OCI-LY1 (cell line): ENCODE measurements around the gene NCF4.

ENCODE experiments used
- H2AFZ ChIP-seq: fragments of 200-600 bp; sonication (generic), shearing (Covaris generic); 2 replicates; pipeline ENCODE4 v1.6.0; 2014; ENCODE audit warnings: antibody characterized with exemption, mild to moderate bottlenecking, low read length
- H3F3A ChIP-seq: fragments of 200-600 bp; sonication (generic), shearing (Covaris generic); 2 replicates; pipeline ENCODE4 v1.6.0; 2014; ENCODE audit warnings: mild to moderate bottlenecking, antibody characterized with exemption, low read length, moderate library complexity; ENCODE audit not compliant: insufficient read depth
- H3K27ac ChIP-seq: fragments of 200-600 bp; sonication (generic); 2 replicates; pipeline ENCODE4 v1.5.1; 2014; ENCODE audit warnings: low read length, mixed run types, mild to moderate bottlenecking, low read depth; ENCODE audit not compliant: poor library complexity, severe bottlenecking
- H3K27me3 ChIP-seq: fragments of 200-600 bp; sonication (generic); 2 replicates; pipeline ENCODE4 v1.6.0; 2014; ENCODE audit warnings: antibody characterized with exemption, mild to moderate bottlenecking, low read length, moderate library complexity; ENCODE audit not compliant: insufficient read depth
- H3K36me3 ChIP-seq: fragments of 200-600 bp; sonication (generic); 2 replicates; pipeline ENCODE4 v1.6.1; 2014; ENCODE audit warnings: mild to moderate bottlenecking, antibody characterized with exemption, low read length, moderate library complexity, mixed read lengths; ENCODE audit not compliant: insufficient read depth
- H3K4me1 ChIP-seq: fragments of 200-600 bp; sonication (generic); 2 replicates; pipeline ENCODE4 v1.5.1; 2014; ENCODE audit warnings: mild to moderate bottlenecking, low read length, moderate library complexity; ENCODE audit not compliant: insufficient read depth, severe bottlenecking
- H3K4me2 ChIP-seq: fragments of 200-600 bp; sonication (generic), shearing (Covaris generic); 2 replicates; pipeline ENCODE4 v1.6.1; 2014; ENCODE audit warnings: low read length
- H3K4me3 ChIP-seq: fragments of 200-600 bp; sonication (generic); 2 replicates; pipeline ENCODE4 v1.5.1; 2014; ENCODE audit warnings: low read length, low read depth, mild to moderate bottlenecking, mixed read lengths; ENCODE audit not compliant: poor library complexity, severe bottlenecking
- H3K79me2 ChIP-seq: fragments of 200-600 bp; shearing (Covaris generic); 2 replicates; pipeline ENCODE4 v1.6.1; 2016; ENCODE audit warnings: mixed run types, low read length, mixed read lengths; ENCODE audit not compliant: insufficient read depth
- H3K9ac ChIP-seq: fragments of 200-600 bp; sonication (generic), shearing (Covaris generic); 2 replicates; pipeline ENCODE4 v1.6.1; 2014; ENCODE audit warnings: mild to moderate bottlenecking, low read length, mixed read lengths
- H3K9me2 ChIP-seq: fragments of 200-600 bp; sonication (generic), shearing (Covaris generic); 2 replicates; pipeline ENCODE4 v1.6.1; 2014; ENCODE audit warnings: low read depth, mild to moderate bottlenecking, low read length, mixed read lengths
- H3K9me3 ChIP-seq: fragments of 200-600 bp; shearing (Covaris generic); 2 replicates; pipeline ENCODE4 v1.6.1; 2014; ENCODE audit warnings: low read length, mixed read lengths
- H4K20me1 ChIP-seq: fragments of 200-600 bp; sonication (generic), shearing (Covaris generic); 2 replicates; pipeline ENCODE4 v1.6.0; 2016; ENCODE audit warnings: mild to moderate bottlenecking, low read length; ENCODE audit not compliant: insufficient read depth
- EZH2 ChIP-seq: fragments of 200-600 bp; sonication (generic), shearing (Covaris generic); IDR thresholded peaks from 2 replicates; pipeline ENCODE4 v1.8.0; 2017; ENCODE audit warnings: borderline replicate concordance, mixed run types, mild to moderate bottlenecking, antibody characterized with exemption, low read length, moderate library complexity, mixed read lengths
- TF ChIP-seq, protein P1 (sequence below): fragments of 200-600 bp; sonication (generic), shearing (Covaris generic); IDR thresholded peaks from 2 replicates; pipeline ENCODE4 v1.5.1; 2017; ENCODE audit warnings: mild to moderate bottlenecking, antibody characterized with exemption, low read length, moderate library complexity, mixed read lengths

Gene NCF4

DNA sequence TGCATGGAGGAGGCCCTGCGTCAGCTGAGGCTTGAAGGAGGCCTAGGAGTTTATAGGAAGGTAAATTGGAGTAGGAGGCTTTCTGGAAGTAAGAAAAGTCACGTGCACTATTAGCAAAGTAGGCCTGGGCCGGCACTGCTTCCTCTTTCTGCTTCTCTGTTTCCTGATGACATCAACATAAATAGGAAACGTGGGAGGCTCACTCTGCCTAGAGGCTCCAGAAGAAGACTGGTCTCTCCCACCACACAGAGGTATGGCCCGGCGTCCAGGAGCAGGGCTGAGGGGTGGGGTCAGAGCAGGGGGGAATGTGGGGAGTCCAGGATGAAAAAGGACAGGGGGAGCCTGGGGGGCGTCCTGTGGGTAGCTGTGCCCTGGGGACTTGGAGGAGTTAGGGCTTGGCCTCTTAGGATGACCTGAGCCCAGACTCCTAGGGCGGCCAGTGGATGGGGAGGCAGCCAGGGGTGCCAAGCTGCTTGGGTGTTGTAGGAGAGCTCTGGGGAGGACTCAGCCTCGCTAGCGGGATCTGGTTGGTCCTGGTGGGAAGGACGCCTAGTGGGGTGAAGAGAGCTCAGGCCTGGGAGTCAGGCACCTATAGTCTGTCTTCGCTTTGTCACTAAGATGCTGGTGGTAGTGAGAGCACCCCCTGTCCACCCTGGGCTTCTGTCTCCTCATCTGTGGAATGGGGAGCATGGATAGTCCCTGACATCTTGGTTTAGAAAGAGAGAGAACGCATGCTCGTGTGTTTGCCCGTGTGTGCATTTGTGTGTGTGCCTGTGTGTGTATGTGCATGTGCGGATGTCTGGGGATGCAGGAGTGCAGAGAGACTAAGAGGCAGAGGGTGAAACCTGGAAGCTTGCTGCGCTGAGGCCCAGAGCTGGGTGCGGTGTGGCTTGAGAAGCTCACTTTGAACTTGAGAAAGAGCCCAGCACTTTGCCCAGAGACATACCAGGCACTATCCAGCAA is 52.9 kb downstream of the NCF4 start, which contains the start of gene CSF2RB:
CSF2RB (plus strand) TSS at position 202 of the 963 bp plus-strand sequence. CDS start 8,580 bp downstream, outside the sequence.
- no peak for TF ChIP-seq EZH2
- TF ChIP-seq, protein P1, sequence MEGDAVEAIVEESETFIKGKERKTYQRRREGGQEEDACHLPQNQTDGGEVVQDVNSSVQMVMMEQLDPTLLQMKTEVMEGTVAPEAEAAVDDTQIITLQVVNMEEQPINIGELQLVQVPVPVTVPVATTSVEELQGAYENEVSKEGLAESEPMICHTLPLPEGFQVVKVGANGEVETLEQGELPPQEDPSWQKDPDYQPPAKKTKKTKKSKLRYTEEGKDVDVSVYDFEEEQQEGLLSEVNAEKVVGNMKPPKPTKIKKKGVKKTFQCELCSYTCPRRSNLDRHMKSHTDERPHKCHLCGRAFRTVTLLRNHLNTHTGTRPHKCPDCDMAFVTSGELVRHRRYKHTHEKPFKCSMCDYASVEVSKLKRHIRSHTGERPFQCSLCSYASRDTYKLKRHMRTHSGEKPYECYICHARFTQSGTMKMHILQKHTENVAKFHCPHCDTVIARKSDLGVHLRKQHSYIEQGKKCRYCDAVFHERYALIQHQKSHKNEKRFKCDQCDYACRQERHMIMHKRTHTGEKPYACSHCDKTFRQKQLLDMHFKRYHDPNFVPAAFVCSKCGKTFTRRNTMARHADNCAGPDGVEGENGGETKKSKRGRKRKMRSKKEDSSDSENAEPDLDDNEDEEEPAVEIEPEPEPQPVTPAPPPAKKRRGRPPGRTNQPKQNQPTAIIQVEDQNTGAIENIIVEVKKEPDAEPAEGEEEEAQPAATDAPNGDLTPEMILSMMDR: no peak
- Histone ChIP-seq H3F3A (no peaks in the 10 kb centered on the region), H2AFZ (no peak within 1 kb of the TSS), H3K36me3 (no peaks in the 10 kb centered on the region), H4K20me1 (no peaks in the 10 kb centered on the region), H3K79me2 (no peaks in the 10 kb centered on the region), H3K27ac (no peak within 1 kb of the TSS), H3K27me3 (0 out of 2 replicates have a peak, but pooled peaks cover 4% of the 10 kb centered on the region), H3K9me3 (no peaks in the 10 kb centered on the region), H3K4me3 (peak within 1 kb of the TSS; percentile 40), H3K4me1 (peaks cover 8% of the 10 kb centered on the region), H3K4me2 (peak within 1 kb of the TSS; percentile 31; the same call in 1 of the 2 replicates), H3K9ac (no peak within 1 kb of the TSS; the same call in 1 of the 2 replicates), H3K9me2 (no peaks in the 10 kb centered on the region)

DNA sequence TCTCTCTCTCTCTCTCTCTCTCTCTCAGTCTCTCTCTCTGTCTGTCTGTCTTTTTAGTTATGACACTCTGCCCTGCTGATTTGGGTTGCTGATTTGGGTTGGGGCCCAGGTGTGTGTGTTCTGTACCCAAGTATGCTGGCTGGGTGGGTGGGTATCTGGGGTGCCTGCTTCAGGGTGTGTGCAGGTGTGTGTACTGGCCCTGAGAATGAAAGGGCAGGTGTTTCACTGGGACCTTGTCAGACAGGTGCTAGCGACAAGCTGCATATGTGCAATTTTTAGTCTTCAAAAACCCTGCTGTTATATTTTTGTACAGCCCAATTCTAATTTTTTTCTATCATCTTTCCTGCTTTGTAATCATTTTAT is 53.6 kb downstream of the NCF4 start:
- Histone ChIP-seq H3K9me2 (no peaks in the 10 kb centered on the region), H3K9me3 (no peaks in the 10 kb centered on the region), H3K79me2 (no peaks in the 10 kb centered on the region), H3K4me3 (peak overlapping the region; percentile 40), H3F3A (no peaks in the 10 kb centered on the region), H3K4me1 (peaks cover 8% of the 10 kb centered on the region), H3K27me3 (0 out of 2 replicates have a peak, but pooled peaks cover 4% of the 10 kb centered on the region), H3K27ac (no peak overlapping the region), H3K4me2 (no peak overlapping the region), H4K20me1 (no peaks in the 10 kb centered on the region), H2AFZ (no peak overlapping the region), H3K36me3 (no peaks in the 10 kb centered on the region), H3K9ac (no peak overlapping the region)
- TF ChIP-seq, protein P1: no peak
- TF ChIP-seq EZH2: no peak

DNA sequence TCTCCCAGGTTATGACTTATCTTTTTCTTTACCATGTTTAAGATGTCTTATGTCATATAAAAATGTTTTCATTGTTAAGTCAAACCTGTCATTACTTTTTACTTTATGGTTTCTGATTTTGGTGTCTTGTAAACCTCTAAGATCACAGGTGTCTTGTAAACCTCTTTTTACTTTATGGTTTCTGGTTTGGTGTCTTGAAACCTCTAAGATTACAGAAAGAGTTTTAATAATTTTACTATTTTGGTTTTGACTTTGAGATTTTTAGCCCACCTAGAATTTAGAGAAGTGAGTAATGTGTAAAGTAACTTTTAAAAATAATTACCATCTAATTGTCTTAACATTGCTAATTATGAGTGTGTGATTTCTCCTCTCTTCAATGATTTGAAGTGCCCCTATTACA is 55.2 kb downstream of the NCF4 start:
- Histone ChIP-seq H3K9ac (no peak overlapping the region), H3K4me2 (no peak overlapping the region)

More for the DNA sequence above, 55.2 kb downstream of the NCF4 start:
- H3K27ac ChIP-seq: no peak overlapping the region
- H3K4me1 ChIP-seq: peaks cover 8% of the 10 kb centered on the region
- no peaks in the 10 kb centered on the region for H3K36me3 ChIP-seq
- no peaks in the 10 kb centered on the region for H3K27me3 ChIP-seq
- no peaks in the 10 kb centered on the region for H4K20me1 ChIP-seq
- H3K4me3 ChIP-seq: no peak overlapping the region
- TF ChIP-seq, protein P1: no peak
- no peak for TF ChIP-seq EZH2
- H3F3A ChIP-seq: no peaks in the 10 kb centered on the region
- H3K79me2 ChIP-seq: no peaks in the 10 kb centered on the region
- no peaks in the 10 kb centered on the region for H3K9me2 ChIP-seq
- H3K9me3 ChIP-seq: no peaks in the 10 kb centered on the region
- H2AFZ ChIP-seq: no peak overlapping the region
